GM13976 (cell line): ENCODE data around the gene MEF2A.

Source experiments
- DNase-seq: peaks from one replicate; pipeline ENCODE4 v3.0.0; 2012; ENCODE audit warnings: low spot score
- CTCF ChIP-seq: IDR thresholded peaks from 2 replicates; pipeline ENCODE4 v1.5.1; 2012; ENCODE audit warnings: borderline replicate concordance, mild to moderate bottlenecking; ENCODE audit not compliant: insufficient read depth; ENCODE audit errors: extremely low read depth, missing control alignments, control extremely low read depth
- in situ Hi-C: fragments of 300-500 bp; cut with MboI; formaldehyde crosslinking; loops from one replicate; pipeline ENCODE4 v1.12.0; 2022; ENCODE audit warnings: low sequenced_read_pairs, mixed read lengths, inconsistent platforms; ENCODE audit not compliant: unreplicated experiment

MEF2A gene

GRCh38 chr15:99594916-99595315 is 29.1 kb downstream of the MEF2A start:
- no peak for DNase-seq
- in situ Hi-C loops = no loop called here
- no peak for TF ChIP-seq CTCF

GRCh38 chr15:99598296-99598695 is 32.5 kb downstream of the MEF2A start:
- no peak for TF ChIP-seq CTCF
- in situ Hi-C loops = no loop called here
- no peak for DNase-seq

- in situ Hi-C loops = no loop called here
- no peak for DNase-seq
- no peak for TF ChIP-seq CTCF
Measured at GRCh38 chr15:99603828-99604227, 38.0 kb downstream of the MEF2A start.

GRCh38 chr15:99604865-99605264 is 39.1 kb downstream of the MEF2A start:
- no peak for TF ChIP-seq CTCF
- no peak for DNase-seq
- in situ Hi-C loops = no loop called here

DNA sequence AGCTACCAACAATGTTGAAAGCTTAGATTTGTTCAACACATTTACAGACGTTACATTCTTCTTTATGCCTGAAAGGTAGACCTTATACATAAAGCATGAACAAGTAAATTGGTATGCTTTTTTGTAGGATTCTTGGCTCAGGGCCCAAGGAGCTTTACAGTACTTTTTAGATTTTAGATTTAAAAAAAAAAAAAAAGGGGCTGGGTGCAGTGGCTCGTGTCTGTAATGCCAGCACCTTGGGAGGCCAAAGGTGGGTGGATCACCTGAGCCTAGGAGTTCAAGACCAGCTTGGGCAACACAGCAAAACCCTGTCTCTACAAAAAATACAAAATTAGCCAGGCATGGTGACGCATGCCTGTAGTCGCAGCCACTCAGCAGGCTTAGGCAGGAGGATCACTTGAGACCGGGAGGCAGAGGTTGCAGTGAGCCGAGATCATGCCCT is 39.7 kb downstream of the MEF2A start:
- TF ChIP-seq CTCF = no peak

GRCh38 chr15:99605990-99606389 is 40.2 kb downstream of the MEF2A start:
- in situ Hi-C loops = no loop called here

More for the DNA sequence above, 39.7 kb downstream of the MEF2A start:
- in situ Hi-C loops = no loop called here
- DNase-seq = no peak

More at GRCh38 chr15:99605990-99606389, 40.2 kb downstream of the MEF2A start:
- TF ChIP-seq CTCF = no peak
- DNase-seq = no peak
